DMS114 treated with DMSO at 0.1 percent for 48 hours (cell line): Measurements from ENCODE around the gene VWC2.

Source experiments
- DNase-seq: peaks from one replicate; lab custom pipeline; 2025; ENCODE audit not compliant: unreplicated experiment; lab: John Stamatoyannopoulos, UW

VWC2 gene

DNA sequence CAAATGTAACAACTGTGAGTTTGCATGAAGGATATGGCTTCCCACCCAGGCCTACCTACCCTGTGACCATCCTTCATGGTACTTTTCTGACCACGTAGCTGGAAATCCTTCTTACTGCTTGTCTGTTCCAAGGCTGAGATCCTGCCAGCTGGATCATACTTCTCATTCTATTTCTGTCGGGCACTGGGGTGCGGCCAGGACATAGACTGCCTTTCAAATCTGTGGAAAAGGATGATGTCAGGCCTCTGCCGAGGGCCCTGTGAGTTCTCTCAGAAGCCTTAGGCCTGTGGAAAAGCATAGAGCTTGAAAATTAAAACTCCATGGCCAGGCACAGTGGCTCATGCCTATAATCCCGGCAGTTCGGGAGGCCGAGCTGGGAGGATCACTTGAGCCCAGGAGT lies 10.0 kb downstream of the VWC2 start:
- no peak for DNase-seq

DNA sequence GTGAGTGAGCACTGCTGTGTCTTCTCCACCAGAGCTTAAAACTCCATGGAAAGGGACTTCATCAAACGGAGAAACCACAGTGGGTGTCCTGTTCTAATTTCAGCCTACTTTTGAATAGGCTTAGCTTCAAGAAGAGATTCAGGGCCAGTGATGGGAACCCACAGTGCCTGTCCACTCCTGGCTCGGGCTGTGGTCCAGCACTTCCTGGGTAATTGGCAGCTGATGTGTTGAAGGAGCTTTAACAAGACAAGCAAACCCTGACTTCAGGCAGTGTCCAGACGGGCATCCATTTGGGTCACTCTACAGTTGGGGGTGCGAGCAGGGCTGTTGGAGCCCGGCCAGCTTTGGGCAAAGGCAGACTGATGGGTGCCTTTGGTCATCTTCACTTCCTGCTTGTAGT lies 14.5 kb downstream of the VWC2 start:
- DNase-seq: no peak

DNA sequence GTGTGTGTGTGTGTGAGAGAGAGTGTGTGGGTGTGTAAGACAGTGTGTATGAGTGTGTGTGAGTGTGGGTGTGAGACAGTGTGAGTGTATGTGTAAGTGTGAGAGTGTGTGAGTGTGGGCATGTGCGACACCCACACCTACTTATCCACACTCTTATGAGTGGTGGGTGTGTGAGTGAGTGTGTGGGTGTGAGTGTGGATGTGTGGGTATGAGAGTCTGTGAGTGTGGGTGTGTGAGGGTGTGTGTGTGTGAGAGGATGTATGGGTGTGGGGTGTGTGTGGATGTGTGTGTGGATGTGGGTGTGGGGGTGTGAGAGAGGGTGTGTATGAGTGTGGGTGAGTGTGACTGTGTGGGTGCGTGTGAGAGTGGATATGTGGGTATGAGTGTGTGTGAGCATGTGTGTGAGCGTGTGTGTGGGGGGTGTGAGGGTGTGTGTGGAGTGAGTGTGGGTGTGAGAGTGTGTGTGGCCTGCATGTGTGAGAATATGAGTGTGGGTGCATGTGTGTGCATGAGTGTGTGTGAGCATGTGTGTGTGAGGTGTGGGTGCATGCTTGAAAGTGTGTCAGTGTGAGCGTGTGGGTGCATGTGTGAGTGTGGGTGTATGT lies 15.1 kb downstream of the VWC2 start:
- no peak for DNase-seq

DNA sequence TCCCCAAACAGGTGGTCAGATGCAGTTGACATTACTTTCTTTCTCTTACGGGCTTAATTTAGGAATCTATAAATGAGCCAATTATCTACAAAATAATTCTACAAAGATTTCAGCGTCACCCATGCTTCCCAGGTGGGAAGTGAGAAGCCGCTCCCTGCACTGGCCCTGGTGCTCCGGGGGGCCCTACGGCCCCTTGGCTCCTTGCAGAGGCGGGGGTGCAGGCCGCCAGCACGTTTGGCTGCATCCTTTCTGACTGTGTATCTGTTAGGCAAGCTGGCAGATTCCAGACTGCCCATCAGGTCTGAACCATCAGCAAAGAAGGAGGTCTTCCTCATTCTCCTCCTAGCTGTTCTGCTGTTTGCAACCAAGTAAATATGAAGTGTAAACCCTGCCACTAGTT lies 16.3 kb downstream of the VWC2 start:
- DNase-seq: no peak

DNA sequence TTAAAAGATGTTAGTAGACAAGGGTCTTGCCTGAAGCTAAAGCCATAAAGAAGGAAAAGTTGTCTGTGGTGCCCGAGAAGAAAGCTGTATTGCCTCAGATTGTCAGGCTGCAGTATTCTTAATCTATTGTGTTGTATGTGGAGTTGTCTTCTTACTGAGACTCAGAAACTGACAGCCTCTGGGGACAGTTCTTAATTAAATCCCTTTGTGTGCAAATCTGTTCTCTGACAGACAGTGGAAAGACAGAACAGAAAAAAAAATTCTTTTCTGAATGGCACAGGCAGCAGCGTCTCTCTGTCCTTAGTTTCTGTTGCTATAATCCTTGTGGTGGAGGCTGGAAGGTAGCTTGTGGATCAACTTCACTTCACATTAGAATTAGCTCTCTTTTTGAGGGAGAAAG lies 16.8 kb downstream of the VWC2 start:
- DNase-seq: no peak

DNA sequence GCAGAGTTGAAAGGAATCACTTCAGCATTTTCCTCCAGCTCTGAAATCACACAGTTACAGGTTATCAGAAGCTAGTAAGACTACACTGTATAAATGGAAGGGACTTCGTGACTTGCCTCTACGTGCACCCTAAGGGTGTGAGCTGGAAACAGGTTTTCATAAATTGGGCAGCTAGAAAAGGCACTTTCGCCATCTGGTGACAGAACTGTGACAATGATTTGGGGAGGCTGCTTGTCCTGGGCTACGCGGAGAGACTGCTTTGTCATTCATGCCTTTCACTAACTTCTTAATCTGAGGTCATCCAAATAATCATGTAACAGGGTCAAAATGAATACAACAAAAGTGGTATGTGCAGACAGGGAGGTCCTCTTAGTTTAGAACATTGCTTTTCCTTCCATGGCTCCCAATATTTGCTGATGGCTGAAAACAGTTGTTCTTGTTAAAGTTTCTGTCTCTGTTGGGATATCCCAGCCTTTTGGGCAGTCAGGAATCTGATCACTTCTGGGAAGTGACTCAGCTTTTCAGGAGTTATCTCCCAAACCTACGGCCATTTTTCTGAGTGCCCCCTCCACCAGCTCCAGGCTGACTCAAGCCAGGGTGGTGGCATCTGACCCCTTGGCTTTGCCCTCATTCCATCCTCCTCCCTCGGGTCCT lies 17.8 kb downstream of the VWC2 start:
- DNase-seq: peak; percentile 48

DNA sequence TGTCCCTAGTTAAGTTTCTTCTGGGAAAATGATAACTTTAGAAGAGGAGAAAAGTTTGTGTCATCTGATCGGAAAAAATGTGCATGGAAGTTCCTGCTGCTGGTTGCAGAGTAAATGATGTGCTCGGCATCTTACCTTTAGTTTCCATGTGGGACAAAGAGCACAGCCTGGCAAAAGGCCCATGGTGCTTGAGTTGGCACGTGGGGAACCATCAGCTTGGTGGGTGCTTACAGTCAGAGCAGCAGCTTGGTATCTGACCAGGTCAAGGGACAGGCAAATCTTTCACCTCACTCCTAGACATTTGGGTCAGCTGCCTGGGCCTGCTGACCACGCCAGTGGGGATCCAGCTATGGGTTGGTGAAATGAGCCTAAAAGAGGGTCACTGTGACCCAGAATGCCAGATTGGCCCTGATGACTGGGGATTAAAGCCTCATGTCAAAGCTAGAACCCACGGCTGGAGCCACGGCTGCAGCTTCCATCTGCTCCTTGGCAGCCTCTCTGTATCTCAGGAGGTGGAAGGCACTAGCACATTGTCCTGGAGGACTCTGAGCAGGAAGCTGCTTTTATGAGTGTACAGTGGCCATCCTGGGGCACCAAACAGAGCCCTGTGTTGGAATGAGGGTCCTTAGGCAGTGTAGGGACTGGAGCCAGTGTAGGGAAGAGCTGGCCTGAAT lies 24.7 kb downstream of the VWC2 start:
- DNase-seq: no peak

DNA sequence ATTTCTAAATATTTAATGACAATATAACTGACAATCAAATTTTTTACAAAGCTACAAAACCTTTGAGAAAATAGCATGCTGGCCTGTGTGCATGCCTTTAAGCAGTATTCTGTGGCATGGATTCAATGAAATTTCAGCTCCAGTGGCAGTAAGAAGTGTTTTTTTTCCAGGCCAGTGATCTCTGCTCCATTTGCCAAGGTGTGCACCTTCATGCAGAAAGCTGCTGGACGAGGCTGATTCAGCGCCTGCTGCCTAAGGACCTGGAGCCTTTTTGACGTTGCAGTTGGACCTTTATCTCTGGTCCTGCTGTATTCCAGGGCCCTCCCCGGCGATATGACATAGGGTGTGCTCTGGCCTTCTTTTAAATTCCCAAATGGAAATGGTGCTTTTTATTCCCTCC lies 26.6 kb downstream of the VWC2 start:
- DNase-seq: no peak

DNA sequence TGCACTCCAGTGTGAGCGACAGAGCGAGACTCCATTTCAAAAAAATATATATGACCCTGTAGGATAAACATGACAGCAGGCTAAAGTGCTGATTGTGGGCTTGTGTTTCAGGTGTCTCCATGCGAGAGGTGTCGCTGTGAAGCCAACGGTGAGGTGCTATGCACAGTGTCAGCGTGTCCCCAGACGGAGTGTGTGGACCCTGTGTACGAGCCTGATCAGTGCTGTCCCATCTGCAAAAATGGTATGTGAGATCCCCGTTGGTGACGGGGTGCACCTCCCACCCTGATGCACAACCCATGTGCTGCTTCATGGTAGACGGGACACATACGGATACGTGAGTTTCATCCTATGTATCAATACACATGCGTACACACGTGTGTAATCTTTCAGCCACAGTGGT lies 29.2 kb downstream of the VWC2 start:
- no peak for DNase-seq

DNA sequence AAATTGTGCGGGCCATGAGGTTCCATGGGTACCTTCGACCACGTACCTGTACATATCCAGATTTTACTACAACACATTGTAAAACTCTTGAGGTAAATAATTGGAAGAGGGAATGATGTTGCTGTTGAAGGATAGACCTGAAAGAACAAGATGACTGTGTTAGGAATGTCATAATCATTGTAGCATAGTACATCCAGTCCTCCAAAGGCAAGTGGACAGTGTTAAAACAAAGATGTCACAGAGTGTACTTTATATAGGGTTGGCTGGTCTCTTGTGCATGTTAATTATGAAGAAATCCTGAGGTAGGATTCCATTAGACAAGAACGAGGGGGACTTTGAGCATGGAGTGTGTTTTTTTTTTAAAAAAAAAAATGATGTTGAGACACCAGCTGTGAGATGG lies 30.4 kb downstream of the VWC2 start:
- DNase-seq: no peak

DNA sequence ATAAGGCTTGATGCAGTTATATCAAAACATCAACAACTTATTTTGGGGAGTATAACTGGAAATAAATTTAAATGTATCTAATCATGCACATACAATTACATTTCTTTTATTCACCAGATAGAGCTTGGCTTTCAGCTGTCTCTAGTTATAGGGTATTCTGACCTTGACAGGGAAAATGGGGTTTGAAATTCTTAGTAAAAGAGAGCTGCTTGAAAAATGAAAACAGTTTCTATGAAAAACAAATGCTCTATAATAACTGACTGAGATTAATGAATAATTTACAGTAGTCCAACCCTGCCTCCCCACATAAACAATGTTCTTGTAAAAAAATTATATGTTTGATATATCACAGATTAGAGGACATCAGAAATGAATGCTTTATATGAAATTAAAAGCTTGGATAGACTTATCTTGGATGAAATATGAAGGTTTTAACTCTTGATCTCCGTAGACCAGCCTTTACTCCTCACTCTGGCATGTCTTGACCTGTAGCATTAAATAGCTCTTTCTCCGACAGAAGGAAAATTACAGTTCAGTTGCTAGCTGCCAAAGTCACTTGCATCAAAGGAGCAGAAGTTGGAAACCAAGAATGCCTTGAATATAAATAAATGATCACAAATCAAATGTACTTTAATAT lies 32.1 kb downstream of the VWC2 start:
- DNase-seq: no peak

DNA sequence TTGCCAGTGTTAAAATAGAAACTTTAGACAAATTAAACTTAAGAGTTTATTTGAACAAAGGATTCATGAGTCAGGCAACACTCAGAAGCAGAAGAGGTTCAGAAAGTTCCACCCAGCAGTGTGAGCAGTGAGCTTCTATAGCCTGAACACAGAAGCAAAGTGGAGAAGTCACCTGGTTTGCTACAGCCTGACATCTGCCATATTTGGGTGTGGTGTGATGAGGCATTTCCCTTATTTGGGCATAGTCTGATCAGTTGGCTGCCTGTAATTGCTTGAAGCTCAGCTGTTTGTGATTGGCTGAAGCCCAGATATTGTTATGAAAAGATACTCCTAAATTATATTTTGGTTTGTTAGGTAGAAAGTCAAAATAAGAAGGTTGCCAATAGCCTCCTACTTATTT lies 39.1 kb downstream of the VWC2 start:
- no peak for DNase-seq

DNA sequence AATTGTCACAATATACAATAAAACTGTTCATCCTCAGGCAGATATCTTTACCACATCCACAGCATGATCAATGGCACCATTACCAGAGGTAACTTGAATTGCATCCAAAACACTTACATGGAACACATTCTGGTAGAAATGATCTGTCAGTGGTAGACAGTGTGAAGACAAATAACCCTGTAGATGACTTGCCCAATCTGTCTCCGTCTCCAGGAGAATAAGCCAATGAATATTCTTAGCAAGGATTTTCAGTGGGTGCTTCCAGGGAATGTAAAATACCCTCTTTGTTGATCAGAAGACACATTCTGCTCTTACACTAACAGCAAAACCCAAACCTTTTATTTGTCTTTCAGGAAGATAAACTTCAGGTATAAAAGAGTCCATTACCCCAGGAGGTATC lies 43.8 kb downstream of the VWC2 start:
- DNase-seq: no peak

DNA sequence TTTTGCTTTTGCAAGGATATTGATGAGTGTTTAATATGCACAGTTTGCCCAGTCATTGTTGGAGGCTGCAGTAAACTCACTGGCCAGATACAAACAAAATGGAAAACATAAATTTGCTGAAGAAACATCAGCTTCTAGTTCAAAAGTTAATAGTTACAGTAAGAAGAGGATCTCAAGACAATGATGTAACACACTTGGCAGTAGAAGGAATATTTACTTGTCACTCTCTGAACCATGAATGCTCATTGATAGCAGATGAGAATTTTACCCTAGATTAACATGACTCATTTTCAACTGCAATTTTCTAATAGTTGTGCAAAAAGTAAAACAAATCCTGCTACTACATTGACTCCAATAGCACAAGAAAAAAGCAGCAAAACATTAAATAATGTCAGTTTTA lies 47.7 kb downstream of the VWC2 start:
- no peak for DNase-seq

DNA sequence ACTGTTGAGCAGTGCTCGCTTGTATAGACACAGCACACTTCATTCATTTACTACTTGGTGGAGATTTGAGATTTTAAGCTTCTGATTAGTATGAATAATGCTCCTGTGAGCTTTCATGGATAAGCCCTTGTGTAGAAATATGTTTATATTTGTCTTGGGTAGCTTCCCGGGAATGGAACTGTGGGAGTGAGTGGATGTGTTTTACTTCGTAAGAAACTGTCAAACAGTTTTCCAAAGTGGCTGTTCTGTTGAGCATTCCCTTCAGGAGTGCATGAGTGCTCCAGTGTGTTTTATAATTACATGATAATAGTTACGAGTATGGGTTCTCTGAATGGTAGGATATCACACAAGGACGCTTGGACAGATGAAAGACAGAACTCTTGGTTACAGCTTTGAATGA lies 49.4 kb downstream of the VWC2 start:
- no peak for DNase-seq

DNA sequence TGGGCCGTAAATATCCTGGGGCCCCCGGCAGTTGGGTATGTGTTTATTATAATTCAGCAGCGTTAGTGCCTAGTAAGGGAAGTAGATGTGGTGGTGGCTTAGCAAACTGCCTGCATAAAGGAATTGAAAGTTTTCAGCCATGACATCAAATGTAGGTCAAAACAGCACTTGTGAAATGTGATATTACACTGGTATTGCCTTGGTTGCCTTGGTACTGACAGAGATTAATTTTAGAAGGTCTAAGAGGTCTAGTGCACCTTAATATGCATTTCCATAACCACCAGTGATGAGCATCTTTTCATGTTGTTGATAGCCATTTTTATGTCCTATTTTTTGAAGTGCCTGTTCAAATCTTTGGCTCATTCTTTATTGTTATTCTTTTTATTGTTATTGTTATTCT lies 50.1 kb downstream of the VWC2 start:
- no peak for DNase-seq

DNA sequence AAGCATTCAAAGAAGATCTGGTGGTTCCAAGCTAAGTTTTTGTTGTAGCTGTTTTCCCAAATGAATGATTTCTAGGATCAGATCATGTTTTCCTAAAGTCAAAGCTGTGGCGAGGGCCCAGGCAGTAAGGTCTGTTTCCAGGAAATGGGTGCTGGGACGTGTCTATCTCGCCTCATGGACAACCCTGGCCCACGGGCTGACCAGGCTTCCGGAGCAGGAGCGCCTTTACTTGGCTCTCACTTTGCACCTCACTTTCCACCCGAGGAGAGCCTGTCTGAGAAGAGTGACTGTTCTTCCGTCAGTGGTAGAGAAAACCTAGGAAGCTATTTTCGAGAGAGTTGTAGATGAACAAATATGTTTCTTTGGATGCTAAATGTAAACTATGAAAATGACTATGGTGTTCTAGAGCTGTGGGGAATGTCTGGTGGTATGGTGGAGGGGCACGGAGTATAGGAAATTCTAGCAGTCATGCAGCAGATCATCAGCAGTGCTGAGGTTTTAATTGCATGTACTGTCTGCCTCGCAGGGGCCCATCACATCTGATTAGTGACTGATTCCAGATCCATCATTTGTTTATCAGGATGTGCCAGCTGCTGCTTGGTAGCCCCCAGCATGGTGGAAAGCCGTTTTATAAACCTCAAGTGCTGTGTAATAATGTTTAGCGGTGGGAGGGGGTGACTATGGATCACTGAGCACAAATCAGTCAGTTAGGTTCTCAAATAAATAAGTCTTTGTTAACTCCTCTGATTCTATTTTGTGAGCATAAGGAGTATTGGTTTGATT lies 66.6 kb downstream of the VWC2 start:
- no peak for DNase-seq

DNA sequence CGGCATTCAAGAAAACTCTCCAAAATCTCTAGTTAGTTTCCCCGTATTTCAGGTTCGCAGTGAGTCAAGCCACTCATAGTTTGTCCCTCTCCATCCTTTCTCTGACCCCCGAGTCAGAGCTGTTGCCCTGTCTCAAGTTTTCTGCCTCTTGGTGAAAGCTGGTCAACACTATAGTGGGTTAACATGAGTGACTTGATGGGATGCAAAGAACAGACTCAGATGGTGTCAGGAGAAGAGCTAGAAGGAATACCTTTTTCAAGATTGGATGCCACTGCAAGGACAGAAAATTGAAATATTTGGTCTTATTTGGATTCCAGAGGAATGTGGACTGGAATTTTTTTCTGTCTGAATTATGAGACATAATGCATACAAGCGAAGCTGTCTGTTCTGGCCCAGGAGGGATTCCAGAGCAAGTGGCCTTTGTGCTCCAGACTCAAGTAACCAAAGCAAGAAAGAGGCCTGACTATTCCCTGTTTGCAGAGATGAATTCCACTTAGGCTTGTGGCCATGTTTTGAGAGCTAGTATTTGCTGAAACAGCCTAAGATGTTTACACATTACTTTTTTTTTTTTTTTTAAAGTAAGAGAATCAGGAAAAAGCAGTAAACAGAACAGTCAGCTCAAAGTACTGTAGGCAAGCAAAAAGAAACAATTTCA lies 67.4 kb downstream of the VWC2 start:
- DNase-seq: no peak

DNA sequence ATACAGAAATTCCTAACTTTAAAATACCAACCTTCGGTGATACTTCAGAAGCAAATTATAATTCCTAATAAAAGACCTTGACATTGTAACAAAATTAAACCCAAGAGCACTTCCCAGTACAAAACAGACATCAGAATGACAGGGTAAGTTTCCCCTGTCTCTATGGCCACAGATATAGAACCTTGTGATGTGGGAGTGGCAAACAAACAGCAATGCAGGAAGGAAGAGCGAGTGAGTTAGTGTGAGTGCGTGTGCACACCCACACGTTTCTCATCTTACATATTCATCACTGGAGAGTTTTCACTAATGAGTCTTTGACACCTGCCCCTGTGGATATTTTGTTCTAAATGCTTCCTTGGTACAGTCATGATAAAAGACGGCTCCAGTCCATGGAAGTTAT lies 72.2 kb downstream of the VWC2 start:
- no peak for DNase-seq

DNA sequence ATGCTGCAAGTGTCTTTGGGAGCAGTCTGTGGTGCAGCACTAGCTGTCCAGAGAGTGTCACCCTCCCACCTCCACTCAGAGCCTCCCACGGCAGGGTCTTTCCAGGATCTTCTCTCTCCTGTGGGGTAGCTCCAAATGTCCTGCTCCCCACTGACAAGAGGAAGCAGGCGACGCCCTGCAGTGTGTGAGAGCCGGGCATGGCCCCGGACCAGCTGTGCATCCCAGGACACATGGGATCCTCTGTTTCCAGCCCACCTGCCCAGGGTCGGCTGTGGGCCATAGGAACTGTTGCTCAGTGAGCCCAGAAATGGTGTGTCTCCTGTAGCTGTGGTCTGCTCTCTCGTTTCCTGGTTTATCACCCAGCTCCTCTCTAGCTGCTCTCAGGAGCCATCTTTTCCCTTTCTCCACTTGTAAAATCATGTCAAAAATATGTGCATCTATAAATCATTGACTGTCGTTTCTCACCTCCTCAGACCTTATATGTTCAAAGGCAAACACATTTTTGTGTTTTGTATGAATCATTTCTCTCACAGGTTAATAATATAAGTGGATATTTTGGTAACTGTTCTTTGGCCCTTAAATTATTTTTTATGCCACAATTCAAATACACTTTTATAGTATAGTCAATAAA lies 74.9 kb downstream of the VWC2 start:
- DNase-seq: no peak
